ENCODE data around the gene ABHD17B.

GRCh38 chr9:71929791-71930440 lies 18.9 kb upstream of the ABHD17B start:
- TF ChIP-seq CTCF (IDR thresholded peaks at IDR 0.05; ENCODE audit: extremely low read depth in 1 of 2, insufficient read depth in 1 of 2, low read depth in 1 of 2, low read length in 2 of 2) (no peak), POLR2A (IDR thresholded peaks at IDR 0.05; ENCODE audit: low read depth, low read length) (no peak), POLR2AphosphoS5 (IDR thresholded peaks at IDR 0.05; ENCODE audit: insufficient read depth, low read depth, low read length) (no peak)
